PC-9 (cell line): ENCODE measurements around the gene PLA2G3.

Experiments
- EZH2 ChIP-seq: fragments of 200-600 bp; sonication (generic); IDR thresholded peaks from 2 replicates; pipeline ENCODE4 v1.8.0; 2017; ENCODE audit warnings: antibody characterized with exemption, low read depth
- TF ChIP-seq, protein P1 (sequence below): fragments of 200-600 bp; sonication (generic); conservative IDR thresholded peaks from 2 replicates; pipeline ENCODE4 v1.6.1; 2017; ENCODE audit warnings: mixed run types, antibody characterized with exemption, mild to moderate bottlenecking, moderate library complexity

DNA sequence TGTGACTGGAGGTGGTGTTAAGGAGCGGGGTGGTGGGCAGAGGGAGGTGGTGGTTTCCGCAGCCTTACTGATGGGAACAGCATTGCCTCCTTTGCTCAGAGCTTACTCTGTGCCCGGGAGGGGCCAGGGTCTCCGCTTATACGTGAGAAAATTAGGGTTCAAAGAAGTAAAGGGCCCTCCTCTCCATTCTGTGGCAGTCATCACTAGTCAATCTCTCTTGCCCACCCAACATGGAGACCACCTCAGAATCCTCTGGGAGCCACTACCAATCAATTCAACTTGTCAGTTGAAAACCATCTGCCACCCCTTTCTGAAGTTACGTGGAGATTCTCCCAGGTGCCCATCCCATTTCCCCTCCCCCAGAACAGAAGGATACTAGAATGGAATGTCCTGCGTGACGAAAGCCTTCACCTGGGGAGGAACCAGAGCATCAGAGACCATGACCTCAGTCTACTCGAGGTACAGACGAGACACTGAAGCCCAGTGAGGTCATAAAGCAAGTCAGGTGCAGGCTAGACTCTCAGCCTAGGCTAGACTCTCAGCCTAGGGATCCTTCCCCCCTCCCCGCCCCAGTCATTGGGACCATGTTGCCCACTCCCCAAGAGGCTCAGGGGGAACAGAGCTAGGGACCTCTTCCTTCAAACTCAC lies 34.9 kb downstream of the PLA2G3 start:
- TF ChIP-seq, protein P1, sequence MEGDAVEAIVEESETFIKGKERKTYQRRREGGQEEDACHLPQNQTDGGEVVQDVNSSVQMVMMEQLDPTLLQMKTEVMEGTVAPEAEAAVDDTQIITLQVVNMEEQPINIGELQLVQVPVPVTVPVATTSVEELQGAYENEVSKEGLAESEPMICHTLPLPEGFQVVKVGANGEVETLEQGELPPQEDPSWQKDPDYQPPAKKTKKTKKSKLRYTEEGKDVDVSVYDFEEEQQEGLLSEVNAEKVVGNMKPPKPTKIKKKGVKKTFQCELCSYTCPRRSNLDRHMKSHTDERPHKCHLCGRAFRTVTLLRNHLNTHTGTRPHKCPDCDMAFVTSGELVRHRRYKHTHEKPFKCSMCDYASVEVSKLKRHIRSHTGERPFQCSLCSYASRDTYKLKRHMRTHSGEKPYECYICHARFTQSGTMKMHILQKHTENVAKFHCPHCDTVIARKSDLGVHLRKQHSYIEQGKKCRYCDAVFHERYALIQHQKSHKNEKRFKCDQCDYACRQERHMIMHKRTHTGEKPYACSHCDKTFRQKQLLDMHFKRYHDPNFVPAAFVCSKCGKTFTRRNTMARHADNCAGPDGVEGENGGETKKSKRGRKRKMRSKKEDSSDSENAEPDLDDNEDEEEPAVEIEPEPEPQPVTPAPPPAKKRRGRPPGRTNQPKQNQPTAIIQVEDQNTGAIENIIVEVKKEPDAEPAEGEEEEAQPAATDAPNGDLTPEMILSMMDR: no peak
- no peak for TF ChIP-seq EZH2
